ENCODE measurements around the gene MAGI2. TPM values are rescaled to one million over a fixed set of nuclear protein-coding genes. Genes with fewer than 3 reads are reported as not detected.

The MAGI2 gene
- total and polyA plus RNA-seq, 4 donors = 0.37 to 4.1 (median 1.4) TPM

DNA sequence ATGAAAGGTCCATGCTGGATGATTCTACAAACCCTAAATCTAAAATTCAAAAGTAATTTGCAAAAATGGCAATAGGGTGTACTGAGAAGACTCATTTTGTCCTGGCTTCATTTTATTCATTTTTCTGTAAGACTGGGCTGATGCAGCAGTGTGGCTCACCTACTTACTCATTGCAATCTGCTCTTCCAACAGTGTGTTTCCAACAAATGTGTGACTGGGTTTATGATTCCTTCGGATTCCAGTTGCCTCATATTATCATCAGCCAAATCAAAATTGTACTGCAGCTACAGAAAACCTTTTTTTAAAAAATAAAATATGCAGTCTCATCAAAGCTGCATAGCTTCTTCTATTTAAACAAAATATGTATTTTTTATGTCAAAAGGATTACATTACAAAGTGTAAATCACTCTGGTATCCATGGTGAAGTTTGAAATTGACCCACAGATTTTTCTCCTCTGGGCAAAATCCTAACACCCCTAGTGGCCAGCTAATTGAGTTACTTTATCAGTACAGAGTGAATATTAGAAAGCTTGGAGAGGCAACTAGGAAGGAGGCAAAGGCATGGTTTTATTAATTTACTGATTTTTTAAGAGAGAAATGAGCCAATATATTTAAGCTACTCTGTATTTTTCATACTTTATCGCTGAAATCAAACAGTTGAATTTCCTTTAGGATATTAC lies 390.3 kb downstream of the MAGI2 start:
- Histone ChIP-seq H3K36me3 (ENCODE audit: control insufficient read depth in 4 of 4, insufficient read depth in 3 of 4, low read depth in 1 of 4, low read length in 3 of 4) (no peaks in the 10 kb centered on the region), H3K9me3 (ENCODE audit: control insufficient read depth in 4 of 4, low read length in 3 of 4) (no peaks in the 10 kb centered on the region), H3K27ac (ENCODE audit: low read depth in 1 of 2, low read length in 2 of 2) (no peak overlapping the region), H3K4me1 (ENCODE audit: control insufficient read depth in 4 of 4, insufficient read depth in 4 of 4, low read length in 3 of 4) (peaks cover 0 to 8% (median 0%) of the 10 kb centered on the region in 4 donors), H3K4me3 (ENCODE audit: low read depth in 1 of 3, low read length in 3 of 3) (no peak overlapping the region), H3K27me3 (ENCODE audit: control insufficient read depth in 4 of 4, insufficient read depth in 4 of 4, low read length in 3 of 4) (no peaks in the 10 kb centered on the region), H3K9ac (ENCODE audit: low read depth in 1 of 2, low read length in 2 of 2) (no peak overlapping the region)
- 71% methylated on average over 2 of the region's 2 CpGs for WGBS
- TF ChIP-seq RAD21 (IDR thresholded peaks at IDR 0.05) = no peak
- TF ChIP-seq TAF1 (conservative IDR thresholded peaks at IDR 0.05) = no peak
- no peak for TF ChIP-seq FOXA2 (IDR thresholded peaks at IDR 0.05)
- TF ChIP-seq HNF4A (conservative IDR thresholded peaks at IDR 0.05) = no peak
- TF ChIP-seq, protein P1, sequence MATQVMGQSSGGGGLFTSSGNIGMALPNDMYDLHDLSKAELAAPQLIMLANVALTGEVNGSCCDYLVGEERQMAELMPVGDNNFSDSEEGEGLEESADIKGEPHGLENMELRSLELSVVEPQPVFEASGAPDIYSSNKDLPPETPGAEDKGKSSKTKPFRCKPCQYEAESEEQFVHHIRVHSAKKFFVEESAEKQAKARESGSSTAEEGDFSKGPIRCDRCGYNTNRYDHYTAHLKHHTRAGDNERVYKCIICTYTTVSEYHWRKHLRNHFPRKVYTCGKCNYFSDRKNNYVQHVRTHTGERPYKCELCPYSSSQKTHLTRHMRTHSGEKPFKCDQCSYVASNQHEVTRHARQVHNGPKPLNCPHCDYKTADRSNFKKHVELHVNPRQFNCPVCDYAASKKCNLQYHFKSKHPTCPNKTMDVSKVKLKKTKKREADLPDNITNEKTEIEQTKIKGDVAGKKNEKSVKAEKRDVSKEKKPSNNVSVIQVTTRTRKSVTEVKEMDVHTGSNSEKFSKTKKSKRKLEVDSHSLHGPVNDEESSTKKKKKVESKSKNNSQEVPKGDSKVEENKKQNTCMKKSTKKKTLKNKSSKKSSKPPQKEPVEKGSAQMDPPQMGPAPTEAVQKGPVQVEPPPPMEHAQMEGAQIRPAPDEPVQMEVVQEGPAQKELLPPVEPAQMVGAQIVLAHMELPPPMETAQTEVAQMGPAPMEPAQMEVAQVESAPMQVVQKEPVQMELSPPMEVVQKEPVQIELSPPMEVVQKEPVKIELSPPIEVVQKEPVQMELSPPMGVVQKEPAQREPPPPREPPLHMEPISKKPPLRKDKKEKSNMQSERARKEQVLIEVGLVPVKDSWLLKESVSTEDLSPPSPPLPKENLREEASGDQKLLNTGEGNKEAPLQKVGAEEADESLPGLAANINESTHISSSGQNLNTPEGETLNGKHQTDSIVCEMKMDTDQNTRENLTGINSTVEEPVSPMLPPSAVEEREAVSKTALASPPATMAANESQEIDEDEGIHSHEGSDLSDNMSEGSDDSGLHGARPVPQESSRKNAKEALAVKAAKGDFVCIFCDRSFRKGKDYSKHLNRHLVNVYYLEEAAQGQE (IDR thresholded peaks at IDR 0.05) = no peak
- TF ChIP-seq, protein P2, sequence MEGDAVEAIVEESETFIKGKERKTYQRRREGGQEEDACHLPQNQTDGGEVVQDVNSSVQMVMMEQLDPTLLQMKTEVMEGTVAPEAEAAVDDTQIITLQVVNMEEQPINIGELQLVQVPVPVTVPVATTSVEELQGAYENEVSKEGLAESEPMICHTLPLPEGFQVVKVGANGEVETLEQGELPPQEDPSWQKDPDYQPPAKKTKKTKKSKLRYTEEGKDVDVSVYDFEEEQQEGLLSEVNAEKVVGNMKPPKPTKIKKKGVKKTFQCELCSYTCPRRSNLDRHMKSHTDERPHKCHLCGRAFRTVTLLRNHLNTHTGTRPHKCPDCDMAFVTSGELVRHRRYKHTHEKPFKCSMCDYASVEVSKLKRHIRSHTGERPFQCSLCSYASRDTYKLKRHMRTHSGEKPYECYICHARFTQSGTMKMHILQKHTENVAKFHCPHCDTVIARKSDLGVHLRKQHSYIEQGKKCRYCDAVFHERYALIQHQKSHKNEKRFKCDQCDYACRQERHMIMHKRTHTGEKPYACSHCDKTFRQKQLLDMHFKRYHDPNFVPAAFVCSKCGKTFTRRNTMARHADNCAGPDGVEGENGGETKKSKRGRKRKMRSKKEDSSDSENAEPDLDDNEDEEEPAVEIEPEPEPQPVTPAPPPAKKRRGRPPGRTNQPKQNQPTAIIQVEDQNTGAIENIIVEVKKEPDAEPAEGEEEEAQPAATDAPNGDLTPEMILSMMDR (IDR thresholded peaks at IDR 0.05; ENCODE audit: low read depth, low read length, missing input control) = no peak
- TF ChIP-seq FOXA1 (IDR thresholded peaks at IDR 0.05) = no peak
- TF ChIP-seq SP1 (IDR thresholded peaks at IDR 0.05) = no peak
- no peak for TF ChIP-seq EGR1 (IDR thresholded peaks at IDR 0.05; ENCODE audit: low read depth in 2 of 2)
- TF ChIP-seq, protein P3, sequence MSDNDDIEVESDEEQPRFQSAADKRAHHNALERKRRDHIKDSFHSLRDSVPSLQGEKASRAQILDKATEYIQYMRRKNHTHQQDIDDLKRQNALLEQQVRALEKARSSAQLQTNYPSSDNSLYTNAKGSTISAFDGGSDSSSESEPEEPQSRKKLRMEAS (IDR thresholded peaks at IDR 0.05) = no peak
- TF ChIP-seq, protein P4, sequence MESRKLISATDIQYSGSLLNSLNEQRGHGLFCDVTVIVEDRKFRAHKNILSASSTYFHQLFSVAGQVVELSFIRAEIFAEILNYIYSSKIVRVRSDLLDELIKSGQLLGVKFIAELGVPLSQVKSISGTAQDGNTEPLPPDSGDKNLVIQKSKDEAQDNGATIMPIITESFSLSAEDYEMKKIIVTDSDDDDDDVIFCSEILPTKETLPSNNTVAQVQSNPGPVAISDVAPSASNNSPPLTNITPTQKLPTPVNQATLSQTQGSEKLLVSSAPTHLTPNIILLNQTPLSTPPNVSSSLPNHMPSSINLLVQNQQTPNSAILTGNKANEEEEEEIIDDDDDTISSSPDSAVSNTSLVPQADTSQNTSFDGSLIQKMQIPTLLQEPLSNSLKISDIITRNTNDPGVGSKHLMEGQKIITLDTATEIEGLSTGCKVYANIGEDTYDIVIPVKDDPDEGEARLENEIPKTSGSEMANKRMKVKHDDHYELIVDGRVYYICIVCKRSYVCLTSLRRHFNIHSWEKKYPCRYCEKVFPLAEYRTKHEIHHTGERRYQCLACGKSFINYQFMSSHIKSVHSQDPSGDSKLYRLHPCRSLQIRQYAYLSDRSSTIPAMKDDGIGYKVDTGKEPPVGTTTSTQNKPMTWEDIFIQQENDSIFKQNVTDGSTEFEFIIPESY (IDR thresholded peaks at IDR 0.05) = no peak
- no peak for TF ChIP-seq JUND (IDR thresholded peaks at IDR 0.05)
- no peak for TF ChIP-seq NR2F2 (IDR thresholded peaks at IDR 0.05)
- TF ChIP-seq YY1 (IDR thresholded peaks at IDR 0.05) = no peak
- no peak for TF ChIP-seq HNF4G (IDR thresholded peaks at IDR 0.05)
- TF ChIP-seq RXRA (IDR thresholded peaks at IDR 0.05) = no peak
- no peak for TF ChIP-seq GABPA (IDR thresholded peaks at IDR 0.05 in 1 of 2, conservative IDR thresholded peaks at IDR 0.05 in 1 of 2)
- TF ChIP-seq, protein P5, sequence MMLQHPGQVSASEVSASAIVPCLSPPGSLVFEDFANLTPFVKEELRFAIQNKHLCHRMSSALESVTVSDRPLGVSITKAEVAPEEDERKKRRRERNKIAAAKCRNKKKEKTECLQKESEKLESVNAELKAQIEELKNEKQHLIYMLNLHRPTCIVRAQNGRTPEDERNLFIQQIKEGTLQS (IDR thresholded peaks at IDR 0.05) = no peak
- no peak for DNase-seq (ENCODE audit: low spot score)

All from liver (tissue), 9 donors.